Measurements from ENCODE around the gene MRPL28.
"Not testable (repeated sequence)": the region's sequence is repeated elsewhere in the genome, so short reads cannot be mapped to it uniquely, and the experiment has no call there.

The MRPL28 gene

GRCh38 chr16:364595-365491 lies 5.5 kb downstream of the MRPL28 start:
- peaks cover 0 to 7% of the 10 kb centered on the region in 2 donors for H3K27me3 Mint-ChIP-seq
- peaks cover 11% of the 10 kb centered on the region for H3K36me3 Mint-ChIP-seq (ENCODE audit: insufficient read depth)
- H3K4me1 Mint-ChIP-seq (ENCODE audit: low read depth in 2 of 2) = peaks cover 5 to 6% of the 10 kb centered on the region in 2 donors
- DNase-seq (no peak), ATAC-seq (replicated peaks) (no peak)
- no peak overlapping the region for H3K4me3 Mint-ChIP-seq
- no peak overlapping the region for H3K27ac Mint-ChIP-seq
- no peaks in the 10 kb centered on the region for H3K9me3 Mint-ChIP-seq

GRCh38 chr16:363766-364490 lies 6.4 kb downstream of the MRPL28 start:
- Mint-ChIP-seq H3K4me1 (ENCODE audit: low read depth in 2 of 2) (peaks cover 5 to 6% of the 10 kb centered on the region in 2 donors), H3K36me3 (ENCODE audit: insufficient read depth) (peaks cover 11% of the 10 kb centered on the region), H3K9me3 (no peaks in the 10 kb centered on the region), H3K4me3 (no peak overlapping the region), H3K27me3 (peaks cover 0 to 7% of the 10 kb centered on the region in 2 donors), H3K27ac (no peak overlapping the region)
- DNase-seq (no peak), ATAC-seq (replicated peaks) (no peak)

- H3K36me3 Mint-ChIP-seq (ENCODE audit: insufficient read depth) = peaks cover 11% of the 10 kb centered on the region
- DNase-seq (no peak), ATAC-seq (replicated peaks) (no peak)
- no peak overlapping the region for H3K27ac Mint-ChIP-seq
- no peak overlapping the region for H3K4me3 Mint-ChIP-seq
- peaks cover 5 to 6% of the 10 kb centered on the region in 2 donors for H3K4me1 Mint-ChIP-seq (ENCODE audit: low read depth in 2 of 2)
- peaks cover 0 to 7% of the 10 kb centered on the region in 2 donors for H3K27me3 Mint-ChIP-seq
- no peaks in the 10 kb centered on the region for H3K9me3 Mint-ChIP-seq
Observed at GRCh38 chr16:363110-363765, 7.1 kb downstream of the MRPL28 start.

GRCh38 chr16:362702-362999 lies 7.7 kb downstream of the MRPL28 start:
- H3K4me3 Mint-ChIP-seq; H3K27ac Mint-ChIP-seq; H3K9me3 Mint-ChIP-seq; ATAC-seq (replicated peaks); DNase-seq; H3K27me3 Mint-ChIP-seq; H3K4me1 Mint-ChIP-seq (ENCODE audit: low read depth in 2 of 2): not testable (repeated sequence)
- peaks cover 11% of the 10 kb centered on the region for H3K36me3 Mint-ChIP-seq (ENCODE audit: insufficient read depth)

- Mint-ChIP-seq H3K9me3 (no peaks in the 10 kb centered on the region), H3K27me3 (peaks cover 0 to 7% of the 10 kb centered on the region in 2 donors), H3K4me3 (peak overlapping the region in 1 of 2 donors; percentile 53), H3K27ac (no peak overlapping the region), H3K4me1 (ENCODE audit: low read depth in 2 of 2) (peaks cover 5 to 8% of the 10 kb centered on the region in 2 donors), H3K36me3 (ENCODE audit: insufficient read depth) (peaks cover 12% of the 10 kb centered on the region)
- ATAC-seq (replicated peaks) (peak; percentile 98), DNase-seq (peak; percentile 66 to 76 (median 67))
Observed at GRCh38 chr16:361872-362701, 8.3 kb downstream of the MRPL28 start.

- peaks cover 7% of the 10 kb centered on the region for H3K36me3 Mint-ChIP-seq (ENCODE audit: insufficient read depth)
- ATAC-seq (replicated peaks) (no peak), DNase-seq (no peak)
- H3K27me3 Mint-ChIP-seq = peaks cover 0 to 7% of the 10 kb centered on the region in 2 donors
- H3K9me3 Mint-ChIP-seq = no peaks in the 10 kb centered on the region
- no peak overlapping the region for H3K27ac Mint-ChIP-seq
- H3K4me1 Mint-ChIP-seq (ENCODE audit: low read depth in 2 of 2) = peaks cover 5 to 8% of the 10 kb centered on the region in 2 donors
- H3K4me3 Mint-ChIP-seq = no peak overlapping the region
Observed at GRCh38 chr16:361341-361871, 8.9 kb downstream of the MRPL28 start.

GRCh38 chr16:360698-361336 lies 9.5 kb downstream of the MRPL28 start:
- Mint-ChIP-seq H3K27ac (no peak overlapping the region), H3K36me3 (ENCODE audit: insufficient read depth) (peaks cover 7% of the 10 kb centered on the region), H3K4me1 (ENCODE audit: low read depth in 2 of 2) (peaks cover 5 to 9% of the 10 kb centered on the region in 2 donors), H3K9me3 (no peaks in the 10 kb centered on the region), H3K27me3 (peaks cover 0 to 7% of the 10 kb centered on the region in 2 donors), H3K4me3 (no peak overlapping the region)
- DNase-seq = no peak
- no peak for ATAC-seq (replicated peaks)

GRCh38 chr16:359871-360697 lies 10.3 kb downstream of the MRPL28 start:
- Mint-ChIP-seq H3K27me3 (peaks cover 0 to 7% of the 10 kb centered on the region in 2 donors), H3K4me3 (no peak overlapping the region), H3K36me3 (ENCODE audit: insufficient read depth) (peaks cover 7% of the 10 kb centered on the region), H3K4me1 (ENCODE audit: low read depth in 2 of 2) (peaks cover 12% of the 10 kb centered on the region in 2 donors), H3K27ac (no peak overlapping the region), H3K9me3 (no peaks in the 10 kb centered on the region)
- no peak for ATAC-seq (replicated peaks)
- DNase-seq = no peak

- H3K4me3 Mint-ChIP-seq = no peak overlapping the region
- H3K4me1 Mint-ChIP-seq (ENCODE audit: low read depth in 2 of 2) = peaks cover 18 to 19% of the 10 kb centered on the region in 2 donors
- H3K36me3 Mint-ChIP-seq (ENCODE audit: insufficient read depth) = peaks cover 7% of the 10 kb centered on the region
- H3K9me3 Mint-ChIP-seq = no peaks in the 10 kb centered on the region
- DNase-seq (no peak), ATAC-seq (replicated peaks) (no peak)
- peak overlapping the region in 1 of 2 donors; percentile 35 for H3K27ac Mint-ChIP-seq
- peaks cover 0 to 7% of the 10 kb centered on the region in 2 donors for H3K27me3 Mint-ChIP-seq
Observed at GRCh38 chr16:359067-359763, 11.1 kb downstream of the MRPL28 start.

GRCh38 chr16:356741-357140 lies 13.6 kb downstream of the MRPL28 start:
- Mint-ChIP-seq H3K4me3 (no peak overlapping the region), H3K27me3 (no peaks in the 10 kb centered on the region), H3K27ac (no peak overlapping the region), H3K36me3 (ENCODE audit: insufficient read depth) (peaks cover 3% of the 10 kb centered on the region), H3K9me3 (no peaks in the 10 kb centered on the region), H3K4me1 (ENCODE audit: low read depth in 2 of 2) (peaks cover 17 to 20% of the 10 kb centered on the region in 2 donors)
- DNase-seq = no peak
- no peak for ATAC-seq (replicated peaks)

- Mint-ChIP-seq H3K27me3 (no peaks in the 10 kb centered on the region), H3K4me3 (peak overlapping the region; percentile 74 to 83), H3K27ac (peak overlapping the region; percentile 73 to 90), H3K4me1 (ENCODE audit: low read depth in 2 of 2) (peaks cover 22 to 30% of the 10 kb centered on the region in 2 donors), H3K36me3 (ENCODE audit: insufficient read depth) (peaks cover 9% of the 10 kb centered on the region), H3K9me3 (no peaks in the 10 kb centered on the region)
- DNase-seq = peak; percentile 59 to 65 (median 60)
- peak; percentile 55 for ATAC-seq (replicated peaks)
Observed at GRCh38 chr16:354971-355461, 15.3 kb downstream of the MRPL28 start.

All from effector memory CD8-positive, alpha-beta T cell (primary cell).